KBM-7 (cell line): ENCODE measurements around the gene VAC14.
A peak's percentile ranks its signal among the peaks of the same experiment; 100 is the strongest.

Source experiments
- DNase-seq: peaks from one replicate; pipeline ENCODE4 v3.0.0-alpha.2; 2015
- in situ Hi-C: fragments of 300-500 bp; cut with MboI; formaldehyde crosslinking; loops from 2 replicates; pipeline ENCODE4 v1.14.3; 2020; ENCODE audit warnings: low sequenced_read_pairs, low pct_unique_long_range_greater_than_20kb, mixed read lengths

Gene VAC14

GRCh38 chr16:70788668-70789594 lies 12.0 kb downstream of the VAC14 start:
- DNase-seq: peak; percentile 16
- in situ Hi-C loops: no loop called here

- no peak for DNase-seq
- in situ Hi-C loops: no loop called here
Measured at GRCh38 chr16:70786020-70786755, 14.8 kb downstream of the VAC14 start.

GRCh38 chr16:70784692-70785555 lies 16.0 kb downstream of the VAC14 start:
- no peak for DNase-seq
- in situ Hi-C loops: no loop called here

- DNase-seq: no peak
- in situ Hi-C loops: no loop called here
Measured at GRCh38 chr16:70782237-70782636, 18.7 kb downstream of the VAC14 start.

- no peak for DNase-seq
- in situ Hi-C loops: no loop called here
Measured at GRCh38 chr16:70781800-70782199, 19.2 kb downstream of the VAC14 start.

GRCh38 chr16:70780546-70780945 lies 20.4 kb downstream of the VAC14 start:
- in situ Hi-C loops: no loop called here
- DNase-seq: no peak

- in situ Hi-C loops: no loop called here
- DNase-seq: no peak
Measured at GRCh38 chr16:70779361-70779760, 21.6 kb downstream of the VAC14 start.

GRCh38 chr16:70778901-70779309 lies 22.1 kb downstream of the VAC14 start:
- in situ Hi-C loops: no loop called here

GRCh38 chr16:70777973-70778406 lies 23.0 kb downstream of the VAC14 start:
- in situ Hi-C loops: no loop called here
- DNase-seq: no peak

More at GRCh38 chr16:70778901-70779309, 22.1 kb downstream of the VAC14 start:
- peak; percentile 39 for DNase-seq

- DNase-seq: no peak
- in situ Hi-C loops: no loop called here
Measured at GRCh38 chr16:70777496-70777895, 23.5 kb downstream of the VAC14 start.

GRCh38 chr16:70775399-70775798 lies 25.6 kb downstream of the VAC14 start:
- DNase-seq: no peak
- in situ Hi-C loops: no loop called here

- in situ Hi-C loops: no loop called here
- DNase-seq: no peak
Measured at GRCh38 chr16:70774261-70774660, 26.7 kb downstream of the VAC14 start.

- no peak for DNase-seq
- in situ Hi-C loops: no loop called here
Measured at GRCh38 chr16:70772493-70772892, 28.5 kb downstream of the VAC14 start.

- peak; percentile 63 for DNase-seq
- in situ Hi-C loops: no loop called here
Measured at GRCh38 chr16:70770626-70771552, 30.1 kb downstream of the VAC14 start.

GRCh38 chr16:70770291-70770625 lies 30.7 kb downstream of the VAC14 start:
- in situ Hi-C loops: no loop called here

GRCh38 chr16:70769761-70770160 lies 31.2 kb downstream of the VAC14 start:
- in situ Hi-C loops: no loop called here
- DNase-seq: no peak

More at GRCh38 chr16:70770291-70770625, 30.7 kb downstream of the VAC14 start:
- no peak for DNase-seq

- in situ Hi-C loops: no loop called here
- no peak for DNase-seq
Measured at GRCh38 chr16:70769131-70769530, 31.8 kb downstream of the VAC14 start.

- in situ Hi-C loops: no loop called here
- no peak for DNase-seq
Measured at GRCh38 chr16:70768203-70768580, 32.8 kb downstream of the VAC14 start.
